HG03159 (cell line): ENCODE results near the gene SCARF2.
"Not testable (repeated sequence)": the region's sequence is repeated elsewhere in the genome, so short reads cannot be mapped to it uniquely, and the experiment has no call there.

Experiments
- ATAC-seq: cut with Tn5 transposase; IDR thresholded peaks from one replicate; pipeline ENCODE4 v1.9.1; 2021; ENCODE audit warnings: mild to moderate bottlenecking, moderate library complexity; ENCODE audit not compliant: unreplicated experiment

SCARF2 gene, protein sequence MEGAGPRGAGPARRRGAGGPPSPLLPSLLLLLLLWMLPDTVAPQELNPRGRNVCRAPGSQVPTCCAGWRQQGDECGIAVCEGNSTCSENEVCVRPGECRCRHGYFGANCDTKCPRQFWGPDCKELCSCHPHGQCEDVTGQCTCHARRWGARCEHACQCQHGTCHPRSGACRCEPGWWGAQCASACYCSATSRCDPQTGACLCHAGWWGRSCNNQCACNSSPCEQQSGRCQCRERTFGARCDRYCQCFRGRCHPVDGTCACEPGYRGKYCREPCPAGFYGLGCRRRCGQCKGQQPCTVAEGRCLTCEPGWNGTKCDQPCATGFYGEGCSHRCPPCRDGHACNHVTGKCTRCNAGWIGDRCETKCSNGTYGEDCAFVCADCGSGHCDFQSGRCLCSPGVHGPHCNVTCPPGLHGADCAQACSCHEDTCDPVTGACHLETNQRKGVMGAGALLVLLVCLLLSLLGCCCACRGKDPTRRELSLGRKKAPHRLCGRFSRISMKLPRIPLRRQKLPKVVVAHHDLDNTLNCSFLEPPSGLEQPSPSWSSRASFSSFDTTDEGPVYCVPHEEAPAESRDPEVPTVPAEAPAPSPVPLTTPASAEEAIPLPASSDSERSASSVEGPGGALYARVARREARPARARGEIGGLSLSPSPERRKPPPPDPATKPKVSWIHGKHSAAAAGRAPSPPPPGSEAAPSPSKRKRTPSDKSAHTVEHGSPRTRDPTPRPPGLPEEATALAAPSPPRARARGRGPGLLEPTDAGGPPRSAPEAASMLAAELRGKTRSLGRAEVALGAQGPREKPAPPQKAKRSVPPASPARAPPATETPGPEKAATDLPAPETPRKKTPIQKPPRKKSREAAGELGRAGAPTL

GRCh38 chr22:20437613-20438426, at the start of gene SCARF2:
TSS of gene SCARF2 (minus strand) at chr22:20437825. CDS start at chr22:20437754, 71 bp downstream.
- no peak for ATAC-seq

DNA sequence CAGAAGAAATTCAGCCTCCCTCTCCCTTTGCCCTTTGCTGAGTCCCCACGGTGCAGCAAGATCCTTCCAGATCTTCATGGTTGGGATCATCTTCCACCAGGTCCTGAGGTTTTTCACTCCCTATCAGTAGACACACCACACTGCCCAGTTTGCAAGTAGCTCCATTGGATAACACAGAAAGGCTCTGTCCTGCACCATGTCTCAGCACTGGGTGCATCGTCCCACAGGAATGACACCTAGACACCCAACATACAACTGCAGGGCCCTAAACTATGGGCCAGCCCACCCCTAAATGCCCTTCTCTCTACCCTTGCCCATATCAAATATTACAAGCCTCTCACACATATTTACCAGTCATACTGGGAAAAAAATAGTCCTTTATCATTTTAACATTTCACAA, 48.6 kb upstream of the SCARF2 start:
- ATAC-seq, result no peak

DNA sequence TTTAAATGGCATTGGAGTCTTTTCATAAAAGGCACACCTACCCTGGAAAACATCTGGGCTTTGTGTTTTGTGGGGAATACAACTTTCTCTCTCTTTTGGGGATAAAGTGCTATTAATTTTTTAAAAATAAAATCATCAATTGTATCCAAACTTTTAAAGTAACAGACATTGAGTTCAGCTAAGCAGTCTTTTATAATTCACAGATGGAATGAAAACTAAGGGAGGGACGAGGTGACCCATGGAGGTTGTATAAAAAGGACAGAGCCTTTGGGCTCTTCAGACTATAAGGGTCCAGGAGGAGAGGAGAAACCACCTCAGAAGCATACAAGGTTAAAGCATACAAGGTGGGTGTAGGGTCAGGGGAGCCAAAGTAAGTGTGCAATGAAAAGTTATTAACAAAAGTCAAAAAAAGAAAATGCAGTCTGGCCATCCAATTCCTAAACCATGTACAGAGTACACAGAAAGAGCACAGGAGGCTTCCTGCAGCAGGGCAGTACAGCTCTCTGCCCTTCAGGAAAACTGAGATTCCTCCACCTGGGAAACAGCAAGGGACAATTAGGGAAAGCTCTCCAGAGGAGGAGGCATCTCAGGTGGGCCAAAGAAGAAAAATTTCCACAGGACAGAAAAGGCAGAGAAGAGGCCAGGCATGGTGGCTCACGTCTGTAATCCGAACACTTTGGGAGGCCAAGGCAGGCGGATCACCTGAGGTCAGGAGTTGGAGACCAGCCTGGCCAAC, 47.5 kb upstream of the SCARF2 start:
- ATAC-seq, result no peak

DNA sequence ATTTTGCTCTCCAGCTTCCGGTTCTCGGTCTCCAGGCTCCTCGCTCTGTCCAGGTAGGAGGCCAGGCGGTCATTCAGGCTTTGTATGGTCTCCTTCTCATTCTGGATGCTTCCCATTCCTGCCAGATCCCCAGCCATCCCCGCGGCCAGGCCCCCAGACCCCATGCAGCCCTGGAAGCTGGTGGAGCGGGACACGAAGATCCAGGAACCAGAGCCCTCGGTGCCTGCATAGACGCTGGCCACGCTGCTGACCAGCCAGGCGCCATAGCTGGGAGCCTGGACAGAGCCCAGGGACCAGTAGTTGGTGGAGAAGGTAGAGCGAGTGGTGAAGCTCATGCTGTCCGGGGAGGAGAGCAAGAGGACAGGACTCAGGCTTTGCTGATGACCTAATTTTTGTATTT, 46.1 kb upstream of the SCARF2 start:
- ATAC-seq, result no peak

GRCh38 chr22:20483143-20483506, 45.5 kb upstream of the SCARF2 start:
- ATAC-seq, result not testable (repeated sequence)

DNA sequence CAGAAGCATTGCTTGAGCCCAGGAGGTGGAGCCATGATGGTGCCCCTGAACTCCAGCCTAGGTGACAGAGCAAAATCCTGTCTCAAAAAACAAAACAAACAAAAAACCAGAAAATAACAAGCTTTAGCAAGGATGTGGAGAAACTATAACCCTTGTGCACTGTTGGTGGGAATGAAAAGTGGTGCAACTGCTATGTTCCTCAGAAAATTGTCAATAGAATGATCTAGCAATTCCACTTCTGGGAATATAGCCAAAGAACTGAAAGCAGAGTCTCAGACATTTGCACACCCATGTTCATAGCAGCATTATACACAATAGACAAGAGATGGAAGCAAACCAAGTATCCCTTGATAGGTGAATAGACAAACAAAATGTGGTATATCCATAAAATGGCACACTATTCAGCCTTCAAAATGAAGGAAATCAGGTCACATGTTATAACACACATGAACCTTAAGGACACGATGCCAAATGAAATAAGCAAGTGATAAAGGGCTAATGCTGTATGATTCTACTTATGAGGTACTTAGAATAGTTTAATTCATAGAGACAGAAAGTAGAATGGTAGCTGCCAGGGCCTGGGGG, 42.1 kb upstream of the SCARF2 start:
- no peak for ATAC-seq

DNA sequence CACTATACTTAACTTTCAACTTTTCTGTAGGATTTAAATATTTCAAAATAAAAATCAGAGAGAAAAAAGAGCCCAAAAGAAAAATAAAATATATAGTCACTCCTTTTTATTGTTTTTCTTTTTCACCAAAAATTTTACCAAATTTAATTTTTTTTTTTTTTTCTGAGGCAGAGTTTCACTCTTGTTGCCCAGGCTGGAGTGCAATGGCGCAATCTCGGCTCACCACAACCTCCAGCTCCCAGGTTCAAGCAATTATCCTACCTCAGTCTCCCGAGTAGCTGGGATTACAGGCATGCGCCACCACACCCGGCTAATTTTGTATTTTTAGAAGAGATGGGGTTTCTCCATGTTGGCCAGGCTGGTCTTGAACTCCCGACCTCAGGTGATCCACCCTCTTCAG, 40.4 kb upstream of the SCARF2 start:
- ATAC-seq, result not testable (repeated sequence)

GRCh38 chr22:20475569-20475968, 37.9 kb upstream of the SCARF2 start:
- ATAC-seq, result not testable (repeated sequence)

DNA sequence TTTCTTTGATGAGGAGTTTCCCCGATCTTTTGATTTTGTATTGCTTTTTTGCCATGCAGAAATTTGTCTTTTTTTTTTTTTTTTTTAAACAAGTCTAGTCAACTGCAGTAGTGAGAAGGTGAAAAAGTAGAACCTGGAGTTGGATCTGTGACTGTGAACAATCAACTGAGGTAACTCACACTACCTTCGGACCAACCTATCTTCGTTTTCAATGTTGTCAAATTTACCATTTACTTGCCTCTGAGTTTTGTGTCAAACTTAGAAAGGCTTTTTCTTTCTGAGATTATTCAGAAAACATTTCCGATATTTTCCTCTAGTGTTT, 37.5 kb upstream of the SCARF2 start:
- no peak for ATAC-seq

- no peak for ATAC-seq
Measured at GRCh38 chr22:20472629-20473442, 35.2 kb upstream of the SCARF2 start.

DNA sequence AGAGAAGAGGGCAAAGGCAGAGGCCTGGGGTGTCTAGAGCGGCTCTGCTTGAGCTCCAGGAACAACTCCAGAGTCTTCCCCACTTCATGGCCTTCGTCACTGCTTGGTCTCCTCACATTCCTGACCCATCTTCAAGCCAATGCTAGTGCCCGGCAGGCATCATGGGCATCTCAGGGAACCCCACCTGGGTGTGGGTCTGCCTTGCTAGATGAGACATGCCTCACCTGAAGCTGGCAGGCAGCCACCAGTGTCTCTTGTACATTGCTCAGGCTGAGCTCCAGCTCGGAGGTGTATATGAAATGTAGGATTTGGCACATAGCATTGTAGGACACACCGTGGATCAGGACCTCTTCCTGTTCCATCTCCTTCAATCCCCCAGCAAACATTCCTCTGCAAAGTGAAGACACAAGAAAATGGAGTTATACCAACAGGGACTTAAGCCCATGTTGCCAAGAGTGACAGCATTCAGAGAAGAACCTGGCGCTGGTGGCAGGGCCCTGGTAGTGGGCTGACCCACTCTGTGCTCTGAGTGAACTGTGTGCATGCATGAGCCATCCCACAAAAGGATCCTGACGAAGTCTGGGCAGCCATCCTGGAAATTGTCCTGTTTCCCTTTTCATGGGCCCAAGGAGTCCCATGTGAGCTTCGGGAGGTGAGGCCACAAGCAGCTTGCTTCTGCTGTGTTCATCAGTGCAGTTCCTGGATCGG, 33.7 kb upstream of the SCARF2 start:
- ATAC-seq, result no peak

DNA sequence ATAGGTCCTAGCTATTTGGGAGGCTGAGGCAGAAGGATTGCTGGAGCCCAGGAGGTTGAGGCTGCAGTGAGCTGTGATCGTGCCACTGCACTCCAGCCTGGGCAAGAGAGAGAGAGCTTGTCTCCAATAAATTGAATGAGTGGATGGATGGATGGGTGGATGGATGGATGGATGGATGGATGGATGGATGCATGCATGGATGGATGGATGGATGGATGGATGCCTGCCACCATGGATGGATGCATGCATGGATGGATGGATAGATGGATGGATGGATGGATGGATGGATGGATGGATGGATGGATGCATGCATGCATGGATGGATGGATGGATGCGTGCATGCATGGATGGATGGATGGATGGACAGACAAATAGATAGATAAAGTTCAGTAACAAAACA, 32.9 kb upstream of the SCARF2 start:
- ATAC-seq, result not testable (repeated sequence)

DNA sequence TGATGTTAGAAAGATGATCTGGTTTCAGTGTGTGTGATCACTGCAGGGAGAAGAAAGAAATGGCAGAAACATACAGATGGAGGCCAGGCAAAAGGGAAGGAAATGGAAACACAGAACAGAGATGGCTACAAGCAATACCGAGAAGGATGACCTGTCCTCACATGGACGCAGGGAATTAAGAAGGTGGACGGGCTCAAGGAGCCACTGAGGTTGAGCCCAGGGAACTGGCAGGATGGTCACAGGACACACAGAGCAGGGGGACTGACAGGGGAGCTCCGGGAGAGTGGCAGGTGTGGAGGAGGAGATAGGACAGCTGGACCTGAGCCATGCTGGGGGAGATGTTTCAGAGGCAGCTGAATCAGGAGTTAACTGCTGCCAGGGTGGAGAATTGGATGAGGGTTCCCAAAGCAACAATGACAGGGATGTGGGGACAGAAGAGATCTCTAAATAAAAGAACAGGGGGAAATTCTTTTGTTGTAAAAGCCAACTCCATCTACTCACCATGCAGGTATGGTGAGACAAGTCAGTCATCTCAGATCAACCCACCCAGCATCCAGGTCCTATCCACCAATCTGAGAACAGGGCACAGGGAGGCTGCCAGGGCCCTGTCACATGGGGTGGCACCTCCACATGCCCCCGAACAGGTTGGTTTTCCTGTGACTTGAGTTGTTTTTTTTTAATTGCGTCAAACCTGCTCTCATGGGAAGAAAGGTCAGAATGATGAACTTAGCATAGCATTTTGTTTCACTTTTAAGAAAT, 31.7 kb upstream of the SCARF2 start:
- no peak for ATAC-seq

DNA sequence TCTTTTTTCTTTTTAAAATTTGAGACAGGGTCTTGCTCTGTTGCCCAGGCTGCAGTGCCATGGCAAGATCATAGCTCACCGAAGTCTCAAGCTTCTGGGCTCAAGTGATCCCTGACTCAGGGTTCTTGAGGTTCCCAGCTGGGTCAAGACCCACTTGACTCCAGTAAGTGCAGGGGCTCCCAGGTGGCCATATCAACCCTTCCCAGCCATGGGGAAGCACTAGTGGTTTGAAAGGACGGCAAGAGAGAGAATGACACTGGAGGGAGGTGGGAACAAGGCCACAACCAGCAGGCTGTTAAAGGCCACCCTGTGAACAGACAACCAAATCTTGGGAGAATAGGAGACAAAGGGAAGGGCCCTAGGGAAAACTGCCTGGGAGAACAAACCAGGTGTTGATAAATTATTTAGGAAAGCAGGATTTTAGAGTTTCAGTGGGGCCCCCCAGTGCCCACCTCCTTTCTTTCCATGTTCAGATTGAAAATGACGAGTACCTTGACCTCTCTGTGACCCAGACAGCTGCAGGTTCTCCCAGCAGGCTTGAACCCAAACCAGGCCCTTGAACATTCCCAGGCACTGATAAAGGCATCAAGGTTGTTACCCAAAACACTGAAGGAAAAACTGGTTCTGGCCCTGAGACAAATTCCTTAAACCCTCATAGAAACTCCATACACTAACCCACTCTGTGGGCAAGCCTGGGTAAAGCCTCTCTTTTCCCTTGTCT, 29.2 kb upstream of the SCARF2 start:
- no peak for ATAC-seq

- no peak for ATAC-seq
Measured at GRCh38 chr22:20465759-20466077, 28.1 kb upstream of the SCARF2 start.

- no peak for ATAC-seq
Measured at GRCh38 chr22:20464912-20465758, 27.5 kb upstream of the SCARF2 start.
